ENCODE measurements around the gene TAF5.
"Not testable (repeated sequence)": the region's sequence is repeated elsewhere in the genome, so short reads cannot be mapped to it uniquely, and the experiment has no call there.

TAF5 gene

GRCh38 chr10:103417148-103417469, 49.3 kb downstream of the TAF5 start:
- Histone ChIP-seq H3K79me1 (replicated peaks; ENCODE audit: low read length, poor library complexity, severe bottlenecking) (peaks cover 21% of the 10 kb centered on the region), H3K36me3 (ENCODE audit: control insufficient read depth in 1 of 2, insufficient read depth in 2 of 2, low read depth in 1 of 2, low read length in 2 of 2) (peaks cover 86 to 94% of the 10 kb centered on the region in 2 experiments)
- WGBS = 97% methylated on average over 5 of the region's 5 CpGs
- H2BK120ac ChIP-seq (ENCODE audit: low read depth, low read length); H3K4me3 ChIP-seq (ENCODE audit: insufficient read depth in 1 of 2, low read depth in 1 of 2, low read length in 2 of 2); H3K9me3 ChIP-seq (ENCODE audit: control insufficient read depth, low read length); H4K8ac ChIP-seq (ENCODE audit: low read length); H2AK5ac ChIP-seq (ENCODE audit: low read length, severe bottlenecking); H3K4ac ChIP-seq (ENCODE audit: low read depth in 1 of 2, low read length in 2 of 2); H2BK12ac ChIP-seq (ENCODE audit: low read length in 2 of 2); H2BK15ac ChIP-seq (ENCODE audit: low read depth, poor library complexity, severe bottlenecking); H3K23ac ChIP-seq (ENCODE audit: low read length in 2 of 2); H3K4me1 ChIP-seq (ENCODE audit: control insufficient read depth, insufficient read depth, low read depth, low read length); H4K91ac ChIP-seq (ENCODE audit: low read length); H2AFZ ChIP-seq (ENCODE audit: low read depth, low read length); H2BK5ac ChIP-seq (ENCODE audit: low read depth, low read length, poor library complexity, severe bottlenecking); H3K27ac ChIP-seq (ENCODE audit: low read length, poor library complexity, severe bottlenecking); H3K9ac ChIP-seq (ENCODE audit: low read length); H3K14ac ChIP-seq (ENCODE audit: low read length in 2 of 2); DNase-seq; H3K18ac ChIP-seq (ENCODE audit: low read depth in 1 of 2, low read length in 2 of 2); H3K27me3 ChIP-seq (ENCODE audit: control insufficient read depth in 1 of 2, insufficient read depth in 1 of 2, low read length in 2 of 2); H3K4me2 ChIP-seq (ENCODE audit: low read length, poor library complexity, severe bottlenecking): not testable (repeated sequence)

DNA sequence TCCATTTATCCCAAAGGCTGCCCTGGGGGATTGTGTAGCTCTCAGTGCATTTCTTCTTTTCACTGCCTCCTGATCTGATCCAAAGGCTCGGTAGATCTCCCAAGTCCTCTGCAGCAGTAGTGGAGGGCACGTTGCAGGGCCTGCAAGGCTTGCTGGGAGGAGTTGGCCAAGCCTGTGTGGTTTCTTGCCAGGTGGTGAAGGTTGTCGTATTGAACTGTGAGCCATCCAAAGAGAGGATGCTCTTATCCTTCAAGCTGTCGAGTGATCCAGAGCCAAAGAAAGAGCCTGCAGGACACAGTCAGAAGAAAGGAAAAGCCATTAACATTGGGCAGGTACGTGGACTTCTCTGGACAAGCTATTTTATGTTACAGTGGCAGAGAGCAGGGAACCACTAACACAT, 49.8 kb downstream of the TAF5 start:
- no peaks in the 10 kb centered on the region for H3K4me1 ChIP-seq (ENCODE audit: control insufficient read depth, insufficient read depth, low read depth, low read length)
- no peak overlapping the region for H2AFZ ChIP-seq (ENCODE audit: low read depth, low read length)
- H3K9ac ChIP-seq (ENCODE audit: low read length) = no peak overlapping the region
- no peak overlapping the region for H3K23ac ChIP-seq (ENCODE audit: low read length in 2 of 2)
- peaks cover 24% of the 10 kb centered on the region for H3K79me1 ChIP-seq (replicated peaks; ENCODE audit: low read length, poor library complexity, severe bottlenecking)
- H2BK15ac ChIP-seq (ENCODE audit: low read depth, poor library complexity, severe bottlenecking) = no peak overlapping the region
- H3K4me3 ChIP-seq (ENCODE audit: insufficient read depth in 1 of 2, low read depth in 1 of 2, low read length in 2 of 2) = no peak overlapping the region
- no peak overlapping the region for H3K18ac ChIP-seq (ENCODE audit: low read depth in 1 of 2, low read length in 2 of 2)
- WGBS = 96% methylated on average over 5 of the region's 5 CpGs
- no peak overlapping the region for H3K14ac ChIP-seq (ENCODE audit: low read length in 2 of 2)
- H2BK12ac ChIP-seq (ENCODE audit: low read length in 2 of 2) = no peak overlapping the region
- no peaks in the 10 kb centered on the region for H3K9me3 ChIP-seq (ENCODE audit: control insufficient read depth, low read length)
- peaks cover 83 to 94% of the 10 kb centered on the region in 2 experiments for H3K36me3 ChIP-seq (ENCODE audit: control insufficient read depth in 1 of 2, insufficient read depth in 2 of 2, low read depth in 1 of 2, low read length in 2 of 2)
- H3K27me3 ChIP-seq (ENCODE audit: control insufficient read depth in 1 of 2, insufficient read depth in 1 of 2, low read length in 2 of 2) = no peaks in the 10 kb centered on the region
- H4K8ac ChIP-seq (ENCODE audit: low read length) = no peak overlapping the region
- no peak overlapping the region for H2BK5ac ChIP-seq (ENCODE audit: low read depth, low read length, poor library complexity, severe bottlenecking)
- H3K27ac ChIP-seq (ENCODE audit: low read length, poor library complexity, severe bottlenecking) = no peak overlapping the region
- H2BK120ac ChIP-seq (ENCODE audit: low read depth, low read length) = no peak overlapping the region
- no peak overlapping the region for H3K4me2 ChIP-seq (ENCODE audit: low read length, poor library complexity, severe bottlenecking)
- H3K4ac ChIP-seq (ENCODE audit: low read depth in 1 of 2, low read length in 2 of 2) = no peak overlapping the region
- H4K91ac ChIP-seq (ENCODE audit: low read length) = no peak overlapping the region
- no peak overlapping the region for H2AK5ac ChIP-seq (ENCODE audit: low read length, severe bottlenecking)
- no peak for DNase-seq

DNA sequence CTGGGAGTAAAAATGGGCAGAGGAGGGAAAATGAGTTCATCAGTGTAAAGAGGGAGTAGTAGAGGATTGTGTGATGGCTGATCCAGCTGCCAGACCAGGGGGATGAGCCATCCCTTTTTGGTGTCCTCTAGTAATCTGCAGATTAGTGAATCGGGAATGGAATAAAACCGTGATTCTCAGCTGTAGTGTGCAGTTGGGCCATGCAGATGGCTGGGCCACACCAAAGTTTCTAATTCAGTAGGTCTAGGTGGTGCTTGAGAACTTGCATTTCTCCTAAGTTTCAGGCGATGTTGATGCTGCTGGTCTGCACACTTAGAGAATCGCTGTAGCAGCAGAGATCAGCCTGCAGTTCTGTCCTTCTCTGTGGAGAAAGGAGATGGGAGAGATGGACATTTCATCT, 51.3 kb downstream of the TAF5 start:
- H2AFZ ChIP-seq (ENCODE audit: low read depth, low read length) = no peak overlapping the region
- H3K9me3 ChIP-seq (ENCODE audit: control insufficient read depth, low read length) = no peaks in the 10 kb centered on the region
- no peak overlapping the region for H3K27ac ChIP-seq (ENCODE audit: low read length, poor library complexity, severe bottlenecking)
- H2AK5ac ChIP-seq (ENCODE audit: low read length, severe bottlenecking) = no peak overlapping the region
- H3K4me2 ChIP-seq (ENCODE audit: low read length, poor library complexity, severe bottlenecking) = no peak overlapping the region
- H2BK12ac ChIP-seq (ENCODE audit: low read length in 2 of 2) = no peak overlapping the region
- H4K91ac ChIP-seq (ENCODE audit: low read length) = no peak overlapping the region
- no peaks in the 10 kb centered on the region for H3K4me1 ChIP-seq (ENCODE audit: control insufficient read depth, insufficient read depth, low read depth, low read length)
- H2BK15ac ChIP-seq (ENCODE audit: low read depth, poor library complexity, severe bottlenecking) = no peak overlapping the region
- H3K14ac ChIP-seq (ENCODE audit: low read length in 2 of 2) = no peak overlapping the region
- no peak for DNase-seq
- no peak overlapping the region for H3K9ac ChIP-seq (ENCODE audit: low read length)
- peaks cover 24% of the 10 kb centered on the region for H3K79me1 ChIP-seq (replicated peaks; ENCODE audit: low read length, poor library complexity, severe bottlenecking)
- H3K36me3 ChIP-seq (ENCODE audit: control insufficient read depth in 1 of 2, insufficient read depth in 2 of 2, low read depth in 1 of 2, low read length in 2 of 2) = peaks cover 83 to 94% of the 10 kb centered on the region in 2 experiments
- no peak overlapping the region for H3K4ac ChIP-seq (ENCODE audit: low read depth in 1 of 2, low read length in 2 of 2)
- H4K8ac ChIP-seq (ENCODE audit: low read length) = no peak overlapping the region
- H3K4me3 ChIP-seq (ENCODE audit: insufficient read depth in 1 of 2, low read depth in 1 of 2, low read length in 2 of 2) = no peak overlapping the region
- H3K23ac ChIP-seq (ENCODE audit: low read length in 2 of 2) = no peak overlapping the region
- no peak overlapping the region for H3K18ac ChIP-seq (ENCODE audit: low read depth in 1 of 2, low read length in 2 of 2)
- no peaks in the 10 kb centered on the region for H3K27me3 ChIP-seq (ENCODE audit: control insufficient read depth in 1 of 2, insufficient read depth in 1 of 2, low read length in 2 of 2)
- no peak overlapping the region for H2BK120ac ChIP-seq (ENCODE audit: low read depth, low read length)
- no peak overlapping the region for H2BK5ac ChIP-seq (ENCODE audit: low read depth, low read length, poor library complexity, severe bottlenecking)
- 95% methylated on average over 4 of the region's 4 CpGs for WGBS

DNA sequence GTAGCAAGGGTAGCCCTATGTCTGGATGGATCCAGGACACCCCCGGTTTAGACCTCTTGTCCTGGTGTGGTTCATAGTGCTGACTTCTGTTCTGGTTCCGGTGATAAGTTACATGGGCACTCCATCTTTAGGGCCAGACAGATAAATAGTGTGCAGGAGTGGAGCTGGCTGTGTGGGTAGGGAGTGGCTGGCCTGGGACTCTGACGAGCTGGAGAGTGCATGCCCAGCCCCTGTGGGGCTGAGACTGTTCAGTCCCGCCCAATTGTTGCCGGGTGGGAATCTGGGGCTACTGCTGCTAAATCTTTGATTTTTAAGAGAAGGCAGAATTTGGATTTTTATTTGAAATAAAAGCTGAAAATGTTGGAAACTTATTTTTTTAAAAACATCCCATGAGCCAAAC, 56.0 kb downstream of the TAF5 start:
- H3K9me3 ChIP-seq (ENCODE audit: control insufficient read depth, low read length) = no peaks in the 10 kb centered on the region
- no peak for DNase-seq
- no peak overlapping the region for H3K4me3 ChIP-seq (ENCODE audit: insufficient read depth in 1 of 2, low read depth in 1 of 2, low read length in 2 of 2)
- no peaks in the 10 kb centered on the region for H3K27me3 ChIP-seq (ENCODE audit: control insufficient read depth in 1 of 2, insufficient read depth in 1 of 2, low read length in 2 of 2)
- H2BK120ac ChIP-seq (ENCODE audit: low read depth, low read length) = no peak overlapping the region
- WGBS = 90% methylated on average over 5 of the region's 5 CpGs
- H3K4ac ChIP-seq (ENCODE audit: low read depth in 1 of 2, low read length in 2 of 2) = no peak overlapping the region
- no peak overlapping the region for H3K4me2 ChIP-seq (ENCODE audit: low read length, poor library complexity, severe bottlenecking)
- no peak overlapping the region for H2AK5ac ChIP-seq (ENCODE audit: low read length, severe bottlenecking)
- no peak overlapping the region for H3K9ac ChIP-seq (ENCODE audit: low read length)
- H3K79me1 ChIP-seq (replicated peaks; ENCODE audit: low read length, poor library complexity, severe bottlenecking) = peaks cover 33% of the 10 kb centered on the region
- no peak overlapping the region for H3K14ac ChIP-seq (ENCODE audit: low read length in 2 of 2)
- H3K23ac ChIP-seq (ENCODE audit: low read length in 2 of 2) = no peak overlapping the region
- H3K36me3 ChIP-seq (ENCODE audit: control insufficient read depth in 1 of 2, insufficient read depth in 2 of 2, low read depth in 1 of 2, low read length in 2 of 2) = peaks cover 61 to 90% of the 10 kb centered on the region in 2 experiments
- no peak overlapping the region for H3K18ac ChIP-seq (ENCODE audit: low read depth in 1 of 2, low read length in 2 of 2)
- no peak overlapping the region for H2BK5ac ChIP-seq (ENCODE audit: low read depth, low read length, poor library complexity, severe bottlenecking)
- H4K8ac ChIP-seq (ENCODE audit: low read length) = no peak overlapping the region
- no peak overlapping the region for H4K91ac ChIP-seq (ENCODE audit: low read length)
- no peak overlapping the region for H2AFZ ChIP-seq (ENCODE audit: low read depth, low read length)
- H3K4me1 ChIP-seq (ENCODE audit: control insufficient read depth, insufficient read depth, low read depth, low read length) = no peaks in the 10 kb centered on the region
- H2BK12ac ChIP-seq (ENCODE audit: low read length in 2 of 2) = no peak overlapping the region
- H3K27ac ChIP-seq (ENCODE audit: low read length, poor library complexity, severe bottlenecking) = no peak overlapping the region
- H2BK15ac ChIP-seq (ENCODE audit: low read depth, poor library complexity, severe bottlenecking) = no peak overlapping the region
